A673 (cell line): ENCODE results near the gene MVB12B. TPM values are rescaled to one million over a fixed set of nuclear protein-coding genes. Genes with fewer than 3 reads are reported as not detected.

Experiments
- BruUV-seq: library from RNA; stranded (reverse); fragments of 400-500 nt; replicated peaks from 2 replicates; lab custom pipeline; 2021; lab: Mats Ljungman, UMichigan
- CTCF ChIA-PET: fragments of 300-600 bp; sonication (Branson Sonifier 250); formaldehyde crosslinking; loops from one replicate; lab custom pipeline; 2022; ENCODE audit warnings: antibody characterized with exemption; lab: Charles Lee
- POLR2A ChIA-PET: fragments of 300-600 bp; sonication (Branson Sonifier 250); formaldehyde crosslinking; loops from one replicate; lab custom pipeline; 2022; ENCODE audit warnings: antibody characterized with exemption; ENCODE audit not compliant: low non-redundant PET; lab: Charles Lee
- DNase-seq: peaks from one replicate; pipeline ENCODE4 v3.0.0-alpha.2; 2015; ENCODE audit warnings: low spot score
- H3K27ac ChIP-seq: fragments of 200-600 bp; sonication (generic); 2 replicates; pipeline ENCODE4 v1.5.1; 2016; ENCODE audit warnings: mixed run types, low read depth, mild to moderate bottlenecking, mixed read lengths, antibody characterized with exemption, low read length; ENCODE audit not compliant: poor library complexity, severe bottlenecking
- H3K27me3 ChIP-seq: fragments of 200-600 bp; sonication (generic); replicated peaks from 2 replicates; pipeline ENCODE4 v1.6.1; 2017; ENCODE audit warnings: mixed run types, low read depth, mild to moderate bottlenecking, mixed read lengths, antibody characterized with exemption, low read length; ENCODE audit not compliant: insufficient read depth, poor library complexity
- H3K36me3 ChIP-seq: fragments of 200-600 bp; sonication (generic); 2 replicates; pipeline ENCODE4 v1.6.1; 2016; ENCODE audit warnings: mixed run types, mild to moderate bottlenecking, mixed read lengths, antibody characterized with exemption, low read length; ENCODE audit not compliant: insufficient read depth, poor library complexity, severe bottlenecking
- H3K4me1 ChIP-seq: fragments of 200-600 bp; sonication (generic); 2 replicates; pipeline ENCODE4 v1.6.1; 2017; ENCODE audit warnings: mixed run types, mild to moderate bottlenecking, mixed read lengths, antibody characterized with exemption, low read length; ENCODE audit not compliant: insufficient read depth, poor library complexity, severe bottlenecking
- H3K4me3 ChIP-seq: fragments of 200-600 bp; sonication (generic); 2 replicates; pipeline ENCODE4 v1.5.1; 2016; ENCODE audit warnings: low read depth, mixed run types, mild to moderate bottlenecking, mixed read lengths, low read length; ENCODE audit not compliant: poor library complexity, severe bottlenecking
- H3K9me3 ChIP-seq: fragments of 200-600 bp; sonication (generic); 2 replicates; pipeline ENCODE4 v1.6.1; 2016; ENCODE audit warnings: mixed run types, low read depth, mild to moderate bottlenecking, mixed read lengths, antibody characterized with exemption, low read length; ENCODE audit not compliant: poor library complexity, severe bottlenecking
- CTCF ChIP-seq: fragments of 300-800, 200-600 bp; sonication (generic); conservative IDR thresholded peaks from 2 replicates; pipeline ENCODE4 v1.5.1; 2017; ENCODE audit warnings: low read depth, mild to moderate bottlenecking, antibody characterized with exemption, low read length, moderate library complexity, mixed read lengths
- EZH2 ChIP-seq: fragments of 200-600 bp; sonication (generic); IDR thresholded peaks from 2 replicates; pipeline ENCODE4 v1.6.1; 2017; ENCODE audit warnings: borderline replicate concordance, low read depth, mild to moderate bottlenecking, mixed read lengths, antibody characterized with exemption, low read length; ENCODE audit not compliant: poor library complexity, severe bottlenecking
- intact Hi-C: fragments of 100-400 bp; cut with micrococcal nuclease; formaldehyde crosslinking; loops from one replicate; pipeline ENCODE4 v1.10.0; 2022; ENCODE audit not compliant: unreplicated experiment
- total RNA-seq: library from RNA; stranded (reverse); gene quantifications from 2 replicates; pipeline ENCODE4 v1.2.3, GENCODE V29; 2021

The MVB12B gene
- total RNA-seq, 1 experiment from 2014 or later = 12.3 TPM

- Histone ChIP-seq H3K4me1 (no peaks in the 10 kb centered on the region), H3K36me3 (no peaks in the 10 kb centered on the region), H3K4me3 (no peak overlapping the region), H3K9me3 (no peaks in the 10 kb centered on the region), H3K27me3 (no peaks in the 10 kb centered on the region), H3K27ac (no peak overlapping the region)
- intact Hi-C loops = no loop called here
- TF ChIP-seq CTCF (no peak), EZH2 (no peak)
- ChIA-PET POLR2A (no interaction called here), CTCF (no interaction called here)
- DNase-seq = no peak
- BruUV-seq = no TSS peak
Observed at GRCh38 chr9:126421567-126422428, 95.2 kb downstream of the MVB12B start.

GRCh38 chr9:126423142-126423915, 96.7 kb downstream of the MVB12B start:
- TF ChIP-seq CTCF (no peak), EZH2 (no peak)
- DNase-seq = no peak
- no peaks in the 10 kb centered on the region for H3K36me3 ChIP-seq
- no peaks in the 10 kb centered on the region for H3K27me3 ChIP-seq
- H3K27ac ChIP-seq = no peak overlapping the region
- intact Hi-C loops = no loop called here
- BruUV-seq = no TSS peak
- no peaks in the 10 kb centered on the region for H3K9me3 ChIP-seq
- POLR2A ChIA-PET = no interaction called here
- H3K4me3 ChIP-seq = no peak overlapping the region
- no peaks in the 10 kb centered on the region for H3K4me1 ChIP-seq
- CTCF ChIA-PET = no interaction called here

- BruUV-seq = no TSS peak
- Histone ChIP-seq H3K4me1 (no peaks in the 10 kb centered on the region), H3K9me3 (no peaks in the 10 kb centered on the region), H3K4me3 (no peak overlapping the region), H3K27ac (no peak overlapping the region), H3K27me3 (no peaks in the 10 kb centered on the region), H3K36me3 (no peaks in the 10 kb centered on the region)
- no peak for TF ChIP-seq EZH2
- TF ChIP-seq CTCF = no peak
- intact Hi-C loops = no loop called here
- DNase-seq = no peak
- POLR2A ChIA-PET = no interaction called here
- CTCF ChIA-PET = no interaction called here
Observed at GRCh38 chr9:126423916-126424185, 97.2 kb downstream of the MVB12B start.
